ENCODE results near the gene BTBD9.

BTBD9 gene

DNA sequence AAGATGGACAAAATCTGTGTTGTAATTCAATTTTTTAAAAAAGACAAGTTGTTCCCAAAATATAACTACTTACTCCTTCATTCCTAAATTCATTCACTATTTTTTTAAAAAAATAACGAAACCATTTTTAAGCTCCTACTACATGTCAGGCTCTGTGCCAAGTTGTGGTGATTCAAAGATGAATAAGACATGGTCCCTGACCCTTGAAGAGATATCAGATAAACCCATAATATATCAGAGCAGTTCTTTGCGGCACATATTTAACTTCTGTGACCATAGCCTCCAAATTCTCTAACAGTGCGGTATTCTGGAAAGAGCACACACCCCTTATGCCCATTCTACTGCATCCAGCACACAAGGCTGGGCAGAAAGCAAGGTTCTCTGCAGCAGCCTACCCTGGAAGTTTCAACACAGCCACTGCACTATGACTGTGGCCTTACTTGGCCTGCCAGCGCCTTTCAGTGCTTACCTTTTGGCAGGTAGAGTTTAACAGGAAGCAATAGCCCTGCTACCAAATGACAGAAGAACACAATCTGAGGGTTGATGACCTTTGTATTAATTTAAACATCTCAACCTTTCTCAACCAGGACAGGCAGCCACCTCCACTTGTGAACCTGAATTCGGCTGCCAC is 406.5 kb downstream of the BTBD9 start (continued):
- TF ChIP-seq, protein P1, sequence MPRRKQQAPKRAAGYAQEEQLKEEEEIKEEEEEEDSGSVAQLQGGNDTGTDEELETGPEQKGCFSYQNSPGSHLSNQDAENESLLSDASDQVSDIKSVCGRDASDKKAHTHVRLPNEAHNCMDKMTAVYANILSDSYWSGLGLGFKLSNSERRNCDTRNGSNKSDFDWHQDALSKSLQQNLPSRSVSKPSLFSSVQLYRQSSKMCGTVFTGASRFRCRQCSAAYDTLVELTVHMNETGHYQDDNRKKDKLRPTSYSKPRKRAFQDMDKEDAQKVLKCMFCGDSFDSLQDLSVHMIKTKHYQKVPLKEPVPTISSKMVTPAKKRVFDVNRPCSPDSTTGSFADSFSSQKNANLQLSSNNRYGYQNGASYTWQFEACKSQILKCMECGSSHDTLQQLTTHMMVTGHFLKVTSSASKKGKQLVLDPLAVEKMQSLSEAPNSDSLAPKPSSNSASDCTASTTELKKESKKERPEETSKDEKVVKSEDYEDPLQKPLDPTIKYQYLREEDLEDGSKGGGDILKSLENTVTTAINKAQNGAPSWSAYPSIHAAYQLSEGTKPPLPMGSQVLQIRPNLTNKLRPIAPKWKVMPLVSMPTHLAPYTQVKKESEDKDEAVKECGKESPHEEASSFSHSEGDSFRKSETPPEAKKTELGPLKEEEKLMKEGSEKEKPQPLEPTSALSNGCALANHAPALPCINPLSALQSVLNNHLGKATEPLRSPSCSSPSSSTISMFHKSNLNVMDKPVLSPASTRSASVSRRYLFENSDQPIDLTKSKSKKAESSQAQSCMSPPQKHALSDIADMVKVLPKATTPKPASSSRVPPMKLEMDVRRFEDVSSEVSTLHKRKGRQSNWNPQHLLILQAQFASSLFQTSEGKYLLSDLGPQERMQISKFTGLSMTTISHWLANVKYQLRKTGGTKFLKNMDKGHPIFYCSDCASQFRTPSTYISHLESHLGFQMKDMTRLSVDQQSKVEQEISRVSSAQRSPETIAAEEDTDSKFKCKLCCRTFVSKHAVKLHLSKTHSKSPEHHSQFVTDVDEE (CRISPR knock-in tag; IDR thresholded peaks at IDR 0.05), result no peak
- no peak for TF ChIP-seq ZC3H10 (CRISPR knock-in tag; IDR thresholded peaks at IDR 0.05)
- no peak for TF ChIP-seq BACH2 (CRISPR knock-in tag; IDR thresholded peaks at IDR 0.05; ENCODE audit: borderline replicate concordance)
- no peak for TF ChIP-seq OSR1 (CRISPR knock-in tag; IDR thresholded peaks at IDR 0.05)

DNA sequence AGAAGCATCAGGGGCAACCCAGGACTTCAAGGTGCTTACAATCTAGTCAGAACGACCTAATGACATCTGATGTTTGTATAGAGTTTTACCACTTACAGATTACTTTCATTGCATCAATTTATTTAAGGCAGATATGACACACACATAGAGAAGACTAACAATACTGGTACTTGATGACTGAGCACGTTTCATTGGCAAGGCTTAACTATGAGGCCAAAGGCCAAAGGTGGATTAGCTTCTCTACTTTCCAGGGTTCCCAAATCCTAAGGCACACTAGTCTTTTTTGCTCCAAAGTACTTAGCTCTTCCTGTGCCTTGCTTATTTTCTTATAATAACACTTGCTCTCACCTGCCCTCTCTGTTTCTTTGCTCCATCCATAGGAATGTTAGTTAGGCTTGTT is 414.0 kb downstream of the BTBD9 start:
- ATAC-seq, result no peak
- TF ChIP-seq ZC3H10 (CRISPR knock-in tag; IDR thresholded peaks at IDR 0.05) (no peak), GLIS3 (CRISPR knock-in tag; IDR thresholded peaks at IDR 0.05) (no peak)

DNA sequence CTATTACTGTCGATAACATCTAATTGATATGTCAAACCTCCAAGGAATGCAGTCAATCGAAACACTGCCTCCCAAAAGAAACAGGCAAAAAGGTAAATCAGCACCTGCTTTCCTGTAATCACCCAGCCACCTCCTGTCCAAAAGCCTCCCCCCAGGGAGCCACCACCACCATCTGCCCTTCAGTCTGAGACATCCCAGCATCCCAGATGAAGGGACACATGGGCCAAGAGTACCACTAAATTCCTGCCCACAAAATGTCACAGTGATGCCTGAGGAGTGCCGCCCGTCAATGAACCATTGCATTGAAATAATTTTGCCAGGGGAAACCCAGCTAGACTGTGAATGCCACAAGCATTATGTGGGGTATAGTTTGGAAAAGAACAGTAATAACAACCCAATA is 418.5 kb downstream of the BTBD9 start:
- ATAC-seq, result no peak
- no peak for TF ChIP-seq ESRRG (CRISPR knock-in tag; IDR thresholded peaks at IDR 0.05)
- TF ChIP-seq TOX (CRISPR knock-in tag; IDR thresholded peaks at IDR 0.05; ENCODE audit: borderline replicate concordance), result no peak
- TF ChIP-seq ZNF70 (CRISPR knock-in tag; IDR thresholded peaks at IDR 0.05), result no peak
- TF ChIP-seq, protein P2, sequence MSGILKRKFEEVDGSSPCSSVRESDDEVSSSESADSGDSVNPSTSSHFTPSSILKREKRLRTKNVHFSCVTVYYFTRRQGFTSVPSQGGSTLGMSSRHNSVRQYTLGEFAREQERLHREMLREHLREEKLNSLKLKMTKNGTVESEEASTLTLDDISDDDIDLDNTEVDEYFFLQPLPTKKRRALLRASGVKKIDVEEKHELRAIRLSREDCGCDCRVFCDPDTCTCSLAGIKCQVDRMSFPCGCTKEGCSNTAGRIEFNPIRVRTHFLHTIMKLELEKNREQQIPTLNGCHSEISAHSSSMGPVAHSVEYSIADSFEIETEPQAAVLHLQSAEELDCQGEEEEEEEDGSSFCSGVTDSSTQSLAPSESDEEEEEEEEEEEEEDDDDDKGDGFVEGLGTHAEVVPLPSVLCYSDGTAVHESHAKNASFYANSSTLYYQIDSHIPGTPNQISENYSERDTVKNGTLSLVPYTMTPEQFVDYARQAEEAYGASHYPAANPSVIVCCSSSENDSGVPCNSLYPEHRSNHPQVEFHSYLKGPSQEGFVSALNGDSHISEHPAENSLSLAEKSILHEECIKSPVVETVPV (CRISPR knock-in tag; IDR thresholded peaks at IDR 0.05), result no peak
- TF ChIP-seq ZNF565 (CRISPR knock-in tag; conservative IDR thresholded peaks at IDR 0.05; ENCODE audit: low read depth), result no peak
- no peak for TF ChIP-seq ZNF8 (CRISPR knock-in tag; IDR thresholded peaks at IDR 0.05)
- TF ChIP-seq, protein P1 (CRISPR knock-in tag; IDR thresholded peaks at IDR 0.05), result no peak
- no peak for TF ChIP-seq ARNTL (CRISPR knock-in tag; IDR thresholded peaks at IDR 0.05; ENCODE audit: borderline replicate concordance, low read depth)
- TF ChIP-seq ZFP3 (CRISPR knock-in tag; IDR thresholded peaks at IDR 0.05), result no peak
- TF ChIP-seq PPARA (CRISPR knock-in tag; IDR thresholded peaks at IDR 0.05; ENCODE audit: borderline replicate concordance), result no peak
- TF ChIP-seq, protein P3, sequence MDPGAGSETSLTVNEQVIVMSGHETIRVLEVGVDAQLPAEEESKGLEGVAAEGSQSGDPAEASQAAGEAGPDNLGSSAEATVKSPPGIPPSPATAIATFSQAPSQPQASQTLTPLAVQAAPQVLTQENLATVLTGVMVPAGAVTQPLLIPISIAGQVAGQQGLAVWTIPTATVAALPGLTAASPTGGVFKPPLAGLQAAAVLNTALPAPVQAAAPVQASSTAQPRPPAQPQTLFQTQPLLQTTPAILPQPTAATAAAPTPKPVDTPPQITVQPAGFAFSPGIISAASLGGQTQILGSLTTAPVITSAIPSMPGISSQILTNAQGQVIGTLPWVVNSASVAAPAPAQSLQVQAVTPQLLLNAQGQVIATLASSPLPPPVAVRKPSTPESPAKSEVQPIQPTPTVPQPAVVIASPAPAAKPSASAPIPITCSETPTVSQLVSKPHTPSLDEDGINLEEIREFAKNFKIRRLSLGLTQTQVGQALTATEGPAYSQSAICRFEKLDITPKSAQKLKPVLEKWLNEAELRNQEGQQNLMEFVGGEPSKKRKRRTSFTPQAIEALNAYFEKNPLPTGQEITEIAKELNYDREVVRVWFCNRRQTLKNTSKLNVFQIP (CRISPR knock-in tag; IDR thresholded peaks at IDR 0.05; ENCODE audit: borderline replicate concordance, low read depth), result no peak
- TF ChIP-seq, protein P4, sequence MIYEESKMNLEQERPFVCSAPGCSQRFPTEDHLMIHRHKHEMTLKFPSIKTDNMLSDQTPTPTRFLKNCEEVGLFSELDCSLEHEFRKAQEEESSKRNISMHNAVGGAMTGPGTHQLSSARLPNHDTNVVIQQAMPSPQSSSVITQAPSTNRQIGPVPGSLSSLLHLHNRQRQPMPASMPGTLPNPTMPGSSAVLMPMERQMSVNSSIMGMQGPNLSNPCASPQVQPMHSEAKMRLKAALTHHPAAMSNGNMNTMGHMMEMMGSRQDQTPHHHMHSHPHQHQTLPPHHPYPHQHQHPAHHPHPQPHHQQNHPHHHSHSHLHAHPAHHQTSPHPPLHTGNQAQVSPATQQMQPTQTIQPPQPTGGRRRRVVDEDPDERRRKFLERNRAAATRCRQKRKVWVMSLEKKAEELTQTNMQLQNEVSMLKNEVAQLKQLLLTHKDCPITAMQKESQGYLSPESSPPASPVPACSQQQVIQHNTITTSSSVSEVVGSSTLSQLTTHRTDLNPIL (CRISPR knock-in tag; IDR thresholded peaks at IDR 0.05; ENCODE audit: low read depth), result no peak
- no peak for TF ChIP-seq SNAI2 (CRISPR knock-in tag; IDR thresholded peaks at IDR 0.05)
- no peak for TF ChIP-seq GLIS3 (CRISPR knock-in tag; IDR thresholded peaks at IDR 0.05)
- TF ChIP-seq ISL1 (CRISPR knock-in tag; IDR thresholded peaks at IDR 0.05), result no peak
- TF ChIP-seq RARB (CRISPR knock-in tag; IDR thresholded peaks at IDR 0.05), result no peak
